Measurements from ENCODE around the gene IRX5. TPM values are rescaled to one million over a fixed set of nuclear protein-coding genes. Genes with fewer than 3 reads are reported as not detected.

Gene IRX5
- total RNA-seq, 4 donors from 2014 or later: 0.40 to 0.47 TPM; not detected in 2

GRCh38 chr16:54955757-54956156 is 25.1 kb downstream of the IRX5 start:
- H3K27ac ChIP-seq: no peak overlapping the region
- no peak for ATAC-seq
- no peaks in the 10 kb centered on the region for H3K4me1 ChIP-seq
- H3K36me3 ChIP-seq: no peaks in the 10 kb centered on the region
- H3K4me3 ChIP-seq: no peak overlapping the region
- no peak for TF ChIP-seq EP300 (IDR thresholded peaks at IDR 0.05)
- no peak for TF ChIP-seq POLR2AphosphoS5 (IDR thresholded peaks at IDR 0.05)
- no peak for TF ChIP-seq CTCF (IDR thresholded peaks at IDR 0.05)
- no peak for TF ChIP-seq POLR2A (IDR thresholded peaks at IDR 0.05)
- no peaks in the 10 kb centered on the region for H3K9me3 ChIP-seq
- H3K27me3 ChIP-seq: peaks cover 45% of the 10 kb centered on the region

GRCh38 chr16:54957403-54958166 is 26.9 kb downstream of the IRX5 start:
- ATAC-seq: no peak
- Histone ChIP-seq H3K9me3 (no peaks in the 10 kb centered on the region), H3K27ac (no peak overlapping the region), H3K36me3 (no peaks in the 10 kb centered on the region), H3K4me1 (no peaks in the 10 kb centered on the region), H3K27me3 (peaks cover 30% of the 10 kb centered on the region), H3K4me3 (no peak overlapping the region)
- TF ChIP-seq EP300 (IDR thresholded peaks at IDR 0.05): no peak
- no peak for TF ChIP-seq CTCF (IDR thresholded peaks at IDR 0.05)
- no peak for TF ChIP-seq POLR2A (IDR thresholded peaks at IDR 0.05)
- TF ChIP-seq POLR2AphosphoS5 (IDR thresholded peaks at IDR 0.05): no peak
- 70 to 77% methylated on average over 1 to 2 of the region's 2 CpGs for WGBS, 2 donors (ENCODE audit: low coverage in 1 of 2)

GRCh38 chr16:54962045-54962444 is 31.4 kb downstream of the IRX5 start:
- Histone ChIP-seq H3K27me3 (peaks cover 22% of the 10 kb centered on the region), H3K4me3 (no peak overlapping the region), H3K36me3 (no peaks in the 10 kb centered on the region), H3K9me3 (no peaks in the 10 kb centered on the region), H3K27ac (no peak overlapping the region), H3K4me1 (no peaks in the 10 kb centered on the region)
- ATAC-seq: no peak
- 58 to 63% methylated on average over 2 of the region's 2 CpGs for WGBS, 2 donors (ENCODE audit: low coverage in 1 of 2)
- TF ChIP-seq POLR2A (IDR thresholded peaks at IDR 0.05): no peak
- no peak for TF ChIP-seq EP300 (IDR thresholded peaks at IDR 0.05)
- no peak for TF ChIP-seq CTCF (IDR thresholded peaks at IDR 0.05)
- TF ChIP-seq POLR2AphosphoS5 (IDR thresholded peaks at IDR 0.05): no peak

- TF ChIP-seq CTCF (IDR thresholded peaks at IDR 0.05): no peak
- no peak for TF ChIP-seq EP300 (IDR thresholded peaks at IDR 0.05)
- no peak for TF ChIP-seq POLR2A (IDR thresholded peaks at IDR 0.05)
- TF ChIP-seq POLR2AphosphoS5 (IDR thresholded peaks at IDR 0.05): no peak
- no peaks in the 10 kb centered on the region for H3K36me3 ChIP-seq
- ATAC-seq: no peak
These were observed 33.6 kb downstream of the IRX5 start for GRCh38 chr16:54964239-54964638.

GRCh38 chr16:54965464-54965863 is 34.8 kb downstream of the IRX5 start:
- ATAC-seq: no peak
- 82 to 86% methylated on average over 2 of the region's 2 CpGs for WGBS, 2 donors (ENCODE audit: low coverage in 1 of 2)
- Histone ChIP-seq H3K27ac (no peak overlapping the region), H3K27me3 (peaks cover 9% of the 10 kb centered on the region), H3K4me3 (no peak overlapping the region), H3K4me1 (no peaks in the 10 kb centered on the region), H3K36me3 (no peaks in the 10 kb centered on the region), H3K9me3 (peaks cover 0 to 8% (median 0%) of the 10 kb centered on the region in 3 donors)
- TF ChIP-seq POLR2AphosphoS5 (IDR thresholded peaks at IDR 0.05): no peak
- TF ChIP-seq CTCF (IDR thresholded peaks at IDR 0.05): no peak
- no peak for TF ChIP-seq EP300 (IDR thresholded peaks at IDR 0.05)
- TF ChIP-seq POLR2A (IDR thresholded peaks at IDR 0.05): no peak

More at GRCh38 chr16:54964239-54964638, 33.6 kb downstream of the IRX5 start:
- 93% methylated on average over 5 of the region's 5 CpGs; no CpG with 5 or more reads in 1 of the 2 donors for WGBS, 2 donors (ENCODE audit: low coverage in 1 of 2)
- Histone ChIP-seq H3K4me3 (no peak overlapping the region), H3K9me3 (no peaks in the 10 kb centered on the region), H3K27me3 (peaks cover 13% of the 10 kb centered on the region), H3K27ac (no peak overlapping the region), H3K4me1 (no peaks in the 10 kb centered on the region)

Data from gastroesophageal sphincter (tissue), 4 donors.